Kidney (tissue), 14 donors: ENCODE results near the gene SPOCK2. TPM values are rescaled to one million over a fixed set of nuclear protein-coding genes. Genes with fewer than 3 reads are reported as not detected.

ENCODE experiments used
- DNase-seq, 5 donors: peaks; one replicate each; pipeline ENCODE4 v3.0.0-alpha.2; 2013 to 2020
- FAIRE-seq: peaks from 2 replicates; lab custom pipeline; 2012; peaks lifted over from hg19 to GRCh38; lab: Jason Lieb, UNC
- H3K27ac ChIP-seq, 2 donors: one replicate each; pipeline ENCODE4 v1.7.0; 2013; ENCODE audit warnings: low read depth in 2 of 2, low read length in 2 of 2, inconsistent platforms in 1 of 2
- H3K27me3 ChIP-seq: one replicate; pipeline ENCODE4 v1.7.1; 2013; ENCODE audit warnings: low read length, inconsistent platforms; ENCODE audit not compliant: control insufficient read depth, insufficient read depth
- H3K36me3 ChIP-seq, 3 donors: one replicate each; pipeline versions ENCODE4 v1.7.0 to v1.7.1; 2013; ENCODE audit warnings: low read length in 3 of 3, control low read depth in 1 of 3, inconsistent platforms in 1 of 3; ENCODE audit not compliant: insufficient read depth in 3 of 3, control insufficient read depth in 2 of 3
- H3K4me1 ChIP-seq, 3 donors: one replicate each; pipeline versions ENCODE4 v1.7.0 to v1.7.1; 2013; ENCODE audit warnings: low read length in 3 of 3, inconsistent platforms in 1 of 3, low read depth in 1 of 3; ENCODE audit not compliant: control insufficient read depth in 2 of 3, insufficient read depth in 2 of 3
- H3K4me3 ChIP-seq, 3 donors: one replicate each; pipeline versions ENCODE4 v1.7.0 to v1.8.1; 2013; ENCODE audit warnings: low read length in 3 of 3, control low read depth in 1 of 3, inconsistent platforms in 1 of 3
- H3K9ac ChIP-seq, 3 donors: one replicate each; pipeline versions ENCODE4 v1.7.0 to v1.7.1; 2013; ENCODE audit warnings: low read length in 3 of 3, control low read depth in 1 of 3, inconsistent platforms in 1 of 3
- H3K9me3 ChIP-seq, 3 donors: one replicate each; pipeline versions ENCODE4 v1.7.0 to v1.7.1; 2013; ENCODE audit warnings: low read length in 3 of 3, control low read depth in 1 of 3, inconsistent platforms in 1 of 3; ENCODE audit not compliant: control insufficient read depth in 2 of 3, insufficient read depth in 1 of 3
- intact Hi-C: fragments of 100-400 bp; cut with DNase I; formaldehyde crosslinking; loops from one replicate; pipeline ENCODE4 v1.11.1; 2022
- polyA plus RNA-seq: library from polyadenylated mRNA; stranded (reverse); fragments of 350-450 nt; fragmentation: Illumina TruSeq; extraction: RNeasy Lipid Tissue Mini Kit (QIAGEN cat#74804); gene quantifications from one replicate; pipeline ENCODE4 v1.2.3, GENCODE V29; 2014; ENCODE audit warnings: low read depth, low replicate concordance; ENCODE audit not compliant: insufficient read depth
- total RNA-seq: library from RNA; stranded (reverse); fragmentation: NEBNext Ultra II Directional; extraction: Animal tissue kit (Norgen Biotek cat#: 25700); gene quantifications from one replicate; pipeline ENCODE4 v1.2.1, GENCODE V29; 2021
- TF ChIP-seq, protein P1 (sequence below): IDR thresholded peaks from 3 replicates; pipeline ENCODE4 v1.5.1; 2012; ENCODE audit warnings: mild to moderate bottlenecking, moderate library complexity, borderline replicate concordance; ENCODE audit not compliant: insufficient read depth; ENCODE audit errors: extremely low read depth
- donor health status: control.
- donor health status: control.
- donor health status: control.
- donor health status: control.
- donor health status: control.
- donor health status: DM: yes; HTN: yes; CAD: no.
- donor health status: Normal renal cell carcinoma (clear cell type).

Gene SPOCK2
- total and polyA plus RNA-seq, 2 donors from 2014 or later: 19.7 to 103 TPM

DNA sequence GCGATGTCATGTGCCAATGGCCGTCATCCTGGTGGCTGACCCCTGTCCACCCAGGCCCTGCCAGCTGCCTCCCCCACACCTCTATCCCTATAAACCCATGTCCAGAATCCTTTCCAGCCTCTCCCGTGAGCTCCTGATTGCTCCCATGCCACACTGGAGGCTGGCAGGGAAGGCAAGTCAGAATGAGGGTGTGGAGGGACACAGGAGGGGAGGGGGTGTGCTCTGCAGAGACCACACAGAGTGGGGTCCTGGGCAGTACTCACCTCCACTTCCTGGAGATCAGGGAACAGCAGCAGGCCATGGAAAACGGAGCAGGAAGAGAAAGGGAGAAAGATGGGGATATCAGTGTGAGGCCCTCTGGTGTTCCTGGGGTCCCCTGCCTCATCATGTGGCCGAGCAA, 15.7 kb downstream of the SPOCK2 start:
- TF ChIP-seq, protein P1, sequence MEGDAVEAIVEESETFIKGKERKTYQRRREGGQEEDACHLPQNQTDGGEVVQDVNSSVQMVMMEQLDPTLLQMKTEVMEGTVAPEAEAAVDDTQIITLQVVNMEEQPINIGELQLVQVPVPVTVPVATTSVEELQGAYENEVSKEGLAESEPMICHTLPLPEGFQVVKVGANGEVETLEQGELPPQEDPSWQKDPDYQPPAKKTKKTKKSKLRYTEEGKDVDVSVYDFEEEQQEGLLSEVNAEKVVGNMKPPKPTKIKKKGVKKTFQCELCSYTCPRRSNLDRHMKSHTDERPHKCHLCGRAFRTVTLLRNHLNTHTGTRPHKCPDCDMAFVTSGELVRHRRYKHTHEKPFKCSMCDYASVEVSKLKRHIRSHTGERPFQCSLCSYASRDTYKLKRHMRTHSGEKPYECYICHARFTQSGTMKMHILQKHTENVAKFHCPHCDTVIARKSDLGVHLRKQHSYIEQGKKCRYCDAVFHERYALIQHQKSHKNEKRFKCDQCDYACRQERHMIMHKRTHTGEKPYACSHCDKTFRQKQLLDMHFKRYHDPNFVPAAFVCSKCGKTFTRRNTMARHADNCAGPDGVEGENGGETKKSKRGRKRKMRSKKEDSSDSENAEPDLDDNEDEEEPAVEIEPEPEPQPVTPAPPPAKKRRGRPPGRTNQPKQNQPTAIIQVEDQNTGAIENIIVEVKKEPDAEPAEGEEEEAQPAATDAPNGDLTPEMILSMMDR: no peak
- no peak overlapping the region for H3K4me3 ChIP-seq
- DNase-seq: no peak
- H3K4me1 ChIP-seq: peaks cover 0 to 1% (median 0%) of the 10 kb centered on the region in 3 donors
- no peak overlapping the region for H3K9ac ChIP-seq
- no peaks in the 10 kb centered on the region for H3K27me3 ChIP-seq
- no peaks in the 10 kb centered on the region for H3K9me3 ChIP-seq
- no peak overlapping the region for H3K27ac ChIP-seq
- intact Hi-C loops: no loop called here
- no peaks in the 10 kb centered on the region for H3K36me3 ChIP-seq
- no peak for FAIRE-seq

DNA sequence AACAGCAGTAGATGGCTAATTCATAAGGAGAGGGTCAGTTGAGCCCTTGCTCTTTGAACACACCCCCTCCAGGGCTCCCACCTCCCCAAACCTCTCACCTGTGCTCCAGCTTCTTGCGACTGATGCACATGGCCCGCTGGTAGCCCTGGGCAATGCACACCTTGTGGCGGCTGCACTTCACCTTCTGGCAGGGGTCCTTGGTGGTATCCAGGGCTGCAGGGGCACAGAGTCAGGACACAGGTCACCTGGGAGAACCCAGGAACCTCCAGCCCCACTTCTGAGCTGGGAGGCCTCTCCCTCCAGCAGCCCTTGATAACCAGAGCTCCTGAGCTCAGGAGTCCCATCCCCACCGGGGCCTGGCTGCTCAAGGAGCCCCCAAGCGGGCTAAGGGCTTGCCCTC, 16.3 kb downstream of the SPOCK2 start:
- intact Hi-C loops: no loop called here
- no peaks in the 10 kb centered on the region for H3K27me3 ChIP-seq
- H3K9ac ChIP-seq: no peak overlapping the region
- no peaks in the 10 kb centered on the region for H3K9me3 ChIP-seq
- FAIRE-seq (no peak), DNase-seq (no peak)
- TF ChIP-seq, protein P1: no peak
- H3K4me1 ChIP-seq: peaks cover 0 to 5% (median 0%) of the 10 kb centered on the region in 3 donors
- H3K36me3 ChIP-seq: no peaks in the 10 kb centered on the region
- no peak overlapping the region for H3K27ac ChIP-seq
- no peak overlapping the region for H3K4me3 ChIP-seq

DNA sequence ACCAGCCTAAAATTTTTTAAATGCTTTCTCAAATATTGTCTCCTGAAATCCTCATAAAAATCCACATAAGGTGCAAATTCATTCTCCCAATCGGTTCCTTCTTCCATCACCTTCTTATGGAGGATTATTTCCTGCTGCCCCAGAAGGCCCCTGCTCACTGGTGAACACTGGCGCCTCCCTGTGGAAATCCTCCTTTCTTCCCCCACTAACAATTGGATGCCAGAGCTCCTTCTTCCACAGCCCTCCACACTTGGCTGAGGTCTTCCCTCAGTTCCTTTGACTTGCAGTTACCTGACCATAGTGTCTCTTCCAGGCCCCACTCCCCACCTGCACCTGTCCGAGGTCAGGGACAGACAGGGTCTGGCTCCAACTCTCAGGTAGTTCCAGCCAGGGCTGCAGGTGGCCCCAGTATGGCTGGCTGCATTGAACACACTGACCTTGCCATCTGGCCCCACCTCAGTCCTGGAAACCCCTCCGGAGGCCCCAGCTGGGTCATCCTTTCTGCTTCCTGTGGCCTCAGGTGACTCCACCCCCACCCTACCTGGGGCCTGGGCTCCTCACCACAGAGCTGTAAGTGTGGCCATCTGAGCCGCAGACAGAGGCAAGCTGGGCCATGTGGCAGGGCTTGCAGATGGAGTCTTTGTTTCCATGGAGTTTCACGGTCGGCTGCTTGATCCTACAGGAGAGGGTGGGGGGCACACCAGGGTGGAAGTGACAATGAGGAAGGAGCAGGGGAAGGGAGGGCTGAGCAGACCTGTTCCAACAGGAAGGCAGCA, 18.4 kb downstream of the SPOCK2 start:
- Histone ChIP-seq H3K27me3 (no peaks in the 10 kb centered on the region), H3K27ac (no peak overlapping the region), H3K4me3 (no peak overlapping the region), H3K9ac (no peak overlapping the region), H3K9me3 (no peaks in the 10 kb centered on the region), H3K4me1 (peaks cover 0 to 8% (median 0%) of the 10 kb centered on the region in 3 donors), H3K36me3 (no peaks in the 10 kb centered on the region)
- intact Hi-C loops: no loop called here
- DNase-seq (peak in 4 of 5 donors; percentile 86 to 92 (median 90)), FAIRE-seq (no peak)
- TF ChIP-seq, protein P1: no peak
